ENCODE data around the gene DGKG.
A peak's percentile ranks its signal among the peaks of the same experiment; 100 is the strongest.

Gene DGKG

GRCh38 chr3:186241910-186242821, 119.9 kb downstream of the DGKG start:
- peak; percentile 20 for DNase-seq (ENCODE audit: low read depth, low spot score)

- DNase-seq (ENCODE audit: low read depth, low spot score): no peak
These were observed 122.7 kb downstream of the DGKG start for GRCh38 chr3:186239321-186239720.

GRCh38 chr3:186237915-186238314, 124.1 kb downstream of the DGKG start:
- no peak for DNase-seq (ENCODE audit: low read depth, low spot score)

- no peak for DNase-seq (ENCODE audit: low read depth, low spot score)
These were observed 125.5 kb downstream of the DGKG start for GRCh38 chr3:186236357-186237020.

- no peak for DNase-seq (ENCODE audit: low read depth, low spot score)
These were observed 126.5 kb downstream of the DGKG start for GRCh38 chr3:186235554-186235953.

GRCh38 chr3:186234152-186234551, 127.9 kb downstream of the DGKG start:
- no peak for DNase-seq (ENCODE audit: low read depth, low spot score)

GRCh38 chr3:186226482-186226881, 135.6 kb downstream of the DGKG start:
- DNase-seq (ENCODE audit: low read depth, low spot score): no peak

GRCh38 chr3:186225603-186226002, 136.4 kb downstream of the DGKG start:
- DNase-seq (ENCODE audit: low read depth, low spot score): no peak

- DNase-seq (ENCODE audit: low read depth, low spot score): no peak
These were observed 137.9 kb downstream of the DGKG start for GRCh38 chr3:186224041-186224610.

- no peak for DNase-seq (ENCODE audit: low read depth, low spot score)
These were observed 138.6 kb downstream of the DGKG start for GRCh38 chr3:186223476-186223875.

- DNase-seq (ENCODE audit: low read depth, low spot score): no peak
These were observed 140.2 kb downstream of the DGKG start for GRCh38 chr3:186221760-186222378.

- no peak for DNase-seq (ENCODE audit: low read depth, low spot score)
These were observed 141.0 kb downstream of the DGKG start for GRCh38 chr3:186220911-186221645.

- DNase-seq (ENCODE audit: low read depth, low spot score): no peak
These were observed 141.7 kb downstream of the DGKG start for GRCh38 chr3:186220365-186220764.

GRCh38 chr3:186219211-186219638, 142.8 kb downstream of the DGKG start:
- DNase-seq (ENCODE audit: low read depth, low spot score): no peak

GRCh38 chr3:186218421-186218820, 143.6 kb downstream of the DGKG start:
- DNase-seq (ENCODE audit: low read depth, low spot score): no peak

GRCh38 chr3:186217820-186218164, 144.2 kb downstream of the DGKG start:
- DNase-seq (ENCODE audit: low read depth, low spot score): no peak

- no peak for DNase-seq (ENCODE audit: low read depth, low spot score)
These were observed 144.9 kb downstream of the DGKG start for GRCh38 chr3:186216900-186217819.

- DNase-seq (ENCODE audit: low read depth, low spot score): no peak
These were observed 147.4 kb downstream of the DGKG start for GRCh38 chr3:186214670-186215069.

GRCh38 chr3:186213946-186214345, 148.1 kb downstream of the DGKG start:
- no peak for DNase-seq (ENCODE audit: low read depth, low spot score)

- no peak for DNase-seq (ENCODE audit: low read depth, low spot score)
These were observed 149.4 kb downstream of the DGKG start for GRCh38 chr3:186212611-186213010.

Measured in activated naive CD8-positive, alpha-beta T cell treated with anti-CD3 and anti-CD28 coated beads, Interleukin-2, amount 50 U/mL, for 16 hours (primary cell).